Loucy (cell line): Measurements from ENCODE around the gene GOLGA1.
"Not testable (repeated sequence)": the region's sequence is repeated elsewhere in the genome, so short reads cannot be mapped to it uniquely, and the experiment has no call there.

Source experiments
- H2AFZ ChIP-seq: fragments of 200-600 bp; sonication (generic); 2 replicates; pipeline ENCODE4 v1.6.0; 2016; ENCODE audit warnings: antibody characterized with exemption, mild to moderate bottlenecking, low read length, moderate library complexity
- H3F3A ChIP-seq: fragments of 200-600 bp; 2 replicates; pipeline ENCODE4 v1.6.0; 2016; ENCODE audit warnings: antibody characterized with exemption, low read depth, mild to moderate bottlenecking
- H3K27me3 ChIP-seq: fragments of 200-600 bp; sonication (generic); 2 replicates; pipeline ENCODE4 v1.6.1; 2014; ENCODE audit warnings: low read length, mild to moderate bottlenecking; ENCODE audit not compliant: insufficient read depth, poor library complexity, severe bottlenecking
- H3K36me3 ChIP-seq: fragments of 200-600 bp; sonication (generic); 2 replicates; pipeline ENCODE4 v1.6.1; 2016; ENCODE audit warnings: low read length; ENCODE audit not compliant: insufficient read depth
- H3K4me1 ChIP-seq: fragments of 200-600 bp; sonication (generic); 2 replicates; pipeline ENCODE4 v1.5.1; 2014; ENCODE audit warnings: low read length, mild to moderate bottlenecking; ENCODE audit not compliant: insufficient read depth, poor library complexity, severe bottlenecking
- H3K4me2 ChIP-seq: fragments of 200-600 bp; sonication (generic); 2 replicates; pipeline ENCODE4 v1.6.0; 2014; ENCODE audit warnings: antibody characterized with exemption, low read length, low read depth, mild to moderate bottlenecking; ENCODE audit not compliant: poor library complexity, severe bottlenecking
- H3K4me3 ChIP-seq: fragments of 200-600 bp; sonication (generic); 2 replicates; pipeline ENCODE4 v1.5.1; 2014; ENCODE audit warnings: low read length, mild to moderate bottlenecking, mixed read lengths; ENCODE audit not compliant: poor library complexity, severe bottlenecking
- H3K79me2 ChIP-seq: fragments of 200-600 bp; sonication (generic); 2 replicates; pipeline ENCODE4 v1.6.1; 2014; ENCODE audit warnings: low read length; ENCODE audit not compliant: insufficient read depth
- H3K9ac ChIP-seq: fragments of 200-600 bp; sonication (generic); 2 replicates; pipeline ENCODE4 v1.6.0; 2014; ENCODE audit warnings: mild to moderate bottlenecking, low read depth, low read length, moderate library complexity; ENCODE audit not compliant: poor library complexity, severe bottlenecking
- H3K9me2 ChIP-seq: fragments of 200-600 bp; sonication (generic); replicated peaks from 2 replicates; pipeline ENCODE4 v1.6.1; 2016; ENCODE audit warnings: low read depth, low read length, mixed read lengths
- H3K9me3 ChIP-seq: fragments of 200-600 bp; sonication (generic); 2 replicates; pipeline ENCODE4 v1.6.1; 2014; ENCODE audit warnings: mild to moderate bottlenecking, antibody characterized with exemption, low read length, low read depth; ENCODE audit not compliant: insufficient read depth
- H4K20me1 ChIP-seq: fragments of 200-600 bp; sonication (generic); 2 replicates; pipeline ENCODE4 v1.6.0; 2014; ENCODE audit warnings: antibody characterized with exemption, low read length, mild to moderate bottlenecking; ENCODE audit not compliant: insufficient read depth, poor library complexity, severe bottlenecking
- EZH2phosphoT487 ChIP-seq: fragments of 200-600 bp; IDR thresholded peaks from 2 replicates; pipeline ENCODE4 v1.6.1; 2018; ENCODE audit warnings: antibody characterized with exemption, mild to moderate bottlenecking, moderate library complexity, borderline replicate concordance
- TF ChIP-seq, protein P1 (sequence below): fragments of 200-600 bp; sonication (generic); conservative IDR thresholded peaks from 2 replicates; pipeline ENCODE4 v1.5.1; 2014; ENCODE audit warnings: mild to moderate bottlenecking, antibody characterized with exemption, low read length

Gene GOLGA1

GRCh38 chr9:124841075-124841821 lies 99.6 kb downstream of the GOLGA1 start:
- TF ChIP-seq, protein P1, sequence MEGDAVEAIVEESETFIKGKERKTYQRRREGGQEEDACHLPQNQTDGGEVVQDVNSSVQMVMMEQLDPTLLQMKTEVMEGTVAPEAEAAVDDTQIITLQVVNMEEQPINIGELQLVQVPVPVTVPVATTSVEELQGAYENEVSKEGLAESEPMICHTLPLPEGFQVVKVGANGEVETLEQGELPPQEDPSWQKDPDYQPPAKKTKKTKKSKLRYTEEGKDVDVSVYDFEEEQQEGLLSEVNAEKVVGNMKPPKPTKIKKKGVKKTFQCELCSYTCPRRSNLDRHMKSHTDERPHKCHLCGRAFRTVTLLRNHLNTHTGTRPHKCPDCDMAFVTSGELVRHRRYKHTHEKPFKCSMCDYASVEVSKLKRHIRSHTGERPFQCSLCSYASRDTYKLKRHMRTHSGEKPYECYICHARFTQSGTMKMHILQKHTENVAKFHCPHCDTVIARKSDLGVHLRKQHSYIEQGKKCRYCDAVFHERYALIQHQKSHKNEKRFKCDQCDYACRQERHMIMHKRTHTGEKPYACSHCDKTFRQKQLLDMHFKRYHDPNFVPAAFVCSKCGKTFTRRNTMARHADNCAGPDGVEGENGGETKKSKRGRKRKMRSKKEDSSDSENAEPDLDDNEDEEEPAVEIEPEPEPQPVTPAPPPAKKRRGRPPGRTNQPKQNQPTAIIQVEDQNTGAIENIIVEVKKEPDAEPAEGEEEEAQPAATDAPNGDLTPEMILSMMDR: no peak
- no peak for TF ChIP-seq EZH2phosphoT487
- H3K79me2 ChIP-seq: no peaks in the 10 kb centered on the region
- no peaks in the 10 kb centered on the region for H4K20me1 ChIP-seq
- no peaks in the 10 kb centered on the region for H3K27me3 ChIP-seq
- no peak overlapping the region for H3K4me3 ChIP-seq
- H3F3A ChIP-seq: no peaks in the 10 kb centered on the region
- H3K36me3 ChIP-seq: no peaks in the 10 kb centered on the region
- no peaks in the 10 kb centered on the region for H3K4me1 ChIP-seq
- no peak overlapping the region for H3K9ac ChIP-seq
- H3K4me2 ChIP-seq: no peak overlapping the region
- H2AFZ ChIP-seq: no peak overlapping the region
- H3K9me3 ChIP-seq: no peaks in the 10 kb centered on the region
- no peaks in the 10 kb centered on the region for H3K9me2 ChIP-seq

- no peaks in the 10 kb centered on the region for H3K9me3 ChIP-seq
- H3K36me3 ChIP-seq: no peaks in the 10 kb centered on the region
- no peak overlapping the region for H3K9ac ChIP-seq
- H3F3A ChIP-seq: no peaks in the 10 kb centered on the region
- no peaks in the 10 kb centered on the region for H3K79me2 ChIP-seq
- H3K4me1 ChIP-seq: no peaks in the 10 kb centered on the region
- no peaks in the 10 kb centered on the region for H3K27me3 ChIP-seq
- no peak overlapping the region for H3K4me2 ChIP-seq
- H4K20me1 ChIP-seq: no peaks in the 10 kb centered on the region
- no peak overlapping the region for H2AFZ ChIP-seq
- H3K4me3 ChIP-seq: no peak overlapping the region
- TF ChIP-seq, protein P1: peak; percentile 68
- TF ChIP-seq EZH2phosphoT487: no peak
- no peaks in the 10 kb centered on the region for H3K9me2 ChIP-seq
These were observed 100.5 kb downstream of the GOLGA1 start for GRCh38 chr9:124840300-124840833.

DNA sequence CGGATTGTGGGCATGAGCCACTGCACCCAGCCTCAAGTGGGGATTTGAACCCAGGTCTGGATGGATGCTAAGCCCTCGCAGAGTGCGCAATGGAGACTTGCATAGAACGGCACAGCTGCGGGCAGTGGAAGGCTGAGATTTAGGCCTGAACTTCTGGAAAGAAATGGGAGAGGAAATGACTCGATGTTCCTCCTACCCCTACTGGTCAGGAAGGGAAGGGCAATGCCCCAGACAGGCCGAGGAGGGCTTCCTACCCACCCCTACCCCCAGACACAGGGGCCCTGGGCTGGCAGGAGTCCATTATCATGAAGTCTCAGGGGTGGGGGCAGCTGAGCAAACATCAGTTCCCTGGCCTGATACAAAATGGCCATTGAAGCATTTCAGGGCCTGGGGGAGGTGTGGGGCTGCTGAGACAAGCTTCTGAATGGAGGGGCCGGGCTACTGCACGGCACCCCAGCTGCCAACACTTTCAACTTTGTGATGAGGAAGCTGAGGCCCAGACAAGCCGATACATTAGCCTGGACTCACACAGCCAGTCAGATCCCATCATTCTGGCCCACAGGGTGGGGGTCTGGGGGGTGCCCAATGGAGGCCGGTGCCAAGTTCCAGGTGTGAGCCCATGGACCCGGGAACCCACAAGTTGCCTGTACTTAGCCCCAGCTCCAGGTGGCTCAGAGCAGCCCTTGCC lies 101.1 kb downstream of the GOLGA1 start:
- TF ChIP-seq EZH2phosphoT487: no peak
- TF ChIP-seq, protein P1: peak; percentile 53
- H4K20me1 ChIP-seq: no peaks in the 10 kb centered on the region
- H3K4me1 ChIP-seq: no peaks in the 10 kb centered on the region
- H2AFZ ChIP-seq: no peak overlapping the region
- H3K36me3 ChIP-seq: no peaks in the 10 kb centered on the region
- no peak overlapping the region for H3K9ac ChIP-seq
- H3K9me3 ChIP-seq: no peaks in the 10 kb centered on the region
- no peaks in the 10 kb centered on the region for H3K27me3 ChIP-seq
- H3K4me3 ChIP-seq: no peak overlapping the region
- no peak overlapping the region for H3K4me2 ChIP-seq
- H3K9me2 ChIP-seq: no peaks in the 10 kb centered on the region
- no peaks in the 10 kb centered on the region for H3F3A ChIP-seq
- no peaks in the 10 kb centered on the region for H3K79me2 ChIP-seq

DNA sequence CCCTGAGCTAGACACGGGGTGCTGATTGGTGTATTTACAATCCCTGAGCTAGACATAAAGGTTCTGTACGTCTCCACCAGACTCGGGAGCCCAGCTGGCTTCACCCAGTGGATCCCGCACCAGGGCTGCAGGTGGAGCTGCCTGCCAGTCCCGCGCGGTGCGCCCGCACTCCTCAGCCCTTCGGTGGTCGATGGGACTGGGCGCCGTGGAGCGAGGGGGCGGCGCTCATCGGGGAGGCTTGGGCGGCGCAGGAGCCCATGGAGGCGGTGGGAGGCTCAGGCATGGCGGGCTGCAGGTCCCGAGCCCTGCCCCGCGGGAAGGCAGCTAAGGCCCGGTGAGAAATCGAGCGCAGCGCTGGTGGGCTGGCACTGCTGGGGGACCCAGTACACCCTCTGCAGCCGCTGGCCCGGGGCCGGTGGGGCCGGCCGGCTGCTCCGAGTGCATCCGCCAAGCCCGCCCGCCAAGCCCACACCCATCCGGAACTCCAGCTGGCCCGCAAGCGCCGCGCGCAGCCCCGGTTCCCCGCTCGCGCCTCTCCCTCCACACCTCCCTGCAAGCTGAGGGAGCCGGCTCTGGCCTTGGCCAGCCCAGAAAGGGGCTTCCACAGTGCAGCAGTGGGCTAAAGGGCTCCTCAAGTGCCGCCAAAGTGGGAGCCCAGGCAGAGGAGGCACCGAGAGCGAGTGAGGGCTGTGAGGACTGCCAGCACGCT lies 102.2 kb downstream of the GOLGA1 start:
- not testable (repeated sequence) for H3K9me3 ChIP-seq

DNA sequence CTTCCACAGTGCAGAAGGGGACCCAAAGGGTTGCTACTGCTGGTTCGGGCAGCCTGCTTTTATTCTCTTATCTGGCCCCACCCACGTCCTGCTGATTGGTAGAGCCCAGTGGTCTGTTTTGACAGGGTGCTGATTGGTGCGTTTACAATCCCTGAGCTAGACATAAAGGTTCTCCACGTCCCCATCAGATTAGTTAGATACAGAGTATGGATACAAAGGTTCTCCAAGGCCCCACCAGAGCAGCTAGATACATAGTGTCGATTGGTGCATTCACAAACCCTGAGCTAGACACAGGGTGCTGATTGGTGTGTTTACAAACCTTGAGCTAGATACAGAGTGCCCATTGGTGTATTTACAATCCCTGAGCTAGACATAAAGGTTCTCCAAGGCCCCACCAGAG lies 102.8 kb downstream of the GOLGA1 start:
- not testable (repeated sequence) for H2AFZ ChIP-seq, H3F3A ChIP-seq, H3K36me3 ChIP-seq, H3K4me2 ChIP-seq, H3K9me3 ChIP-seq, H3K27me3 ChIP-seq, H3K9me2 ChIP-seq, H4K20me1 ChIP-seq, H3K79me2 ChIP-seq, H3K9ac ChIP-seq, H3K4me3 ChIP-seq, H3K4me1 ChIP-seq

More for the DNA sequence above, 102.2 kb downstream of the GOLGA1 start:
- not testable (repeated sequence) for H3K9ac ChIP-seq, H3K36me3 ChIP-seq, H3K4me3 ChIP-seq, H2AFZ ChIP-seq, H3K27me3 ChIP-seq, H3F3A ChIP-seq, H3K4me2 ChIP-seq, H3K4me1 ChIP-seq, H3K79me2 ChIP-seq, H3K9me2 ChIP-seq, H4K20me1 ChIP-seq
